ENCODE data around the gene ADAM22. TPM values are rescaled to one million over a fixed set of nuclear protein-coding genes. Genes with fewer than 3 reads are reported as not detected.
"Not testable (repeated sequence)": the region's sequence is repeated elsewhere in the genome, so short reads cannot be mapped to it uniquely, and the experiment has no call there.

ADAM22 gene
- total RNA-seq = 0.89 and 1.4 TPM in 2 replicates

GRCh38 chr7:87933953-87934698 is at the start of gene ADAM22:
TSS of gene ADAM22 (plus strand) at chr7:87934251. CDS start at chr7:87934466, 215 bp downstream.
- TF ChIP-seq, protein P1, sequence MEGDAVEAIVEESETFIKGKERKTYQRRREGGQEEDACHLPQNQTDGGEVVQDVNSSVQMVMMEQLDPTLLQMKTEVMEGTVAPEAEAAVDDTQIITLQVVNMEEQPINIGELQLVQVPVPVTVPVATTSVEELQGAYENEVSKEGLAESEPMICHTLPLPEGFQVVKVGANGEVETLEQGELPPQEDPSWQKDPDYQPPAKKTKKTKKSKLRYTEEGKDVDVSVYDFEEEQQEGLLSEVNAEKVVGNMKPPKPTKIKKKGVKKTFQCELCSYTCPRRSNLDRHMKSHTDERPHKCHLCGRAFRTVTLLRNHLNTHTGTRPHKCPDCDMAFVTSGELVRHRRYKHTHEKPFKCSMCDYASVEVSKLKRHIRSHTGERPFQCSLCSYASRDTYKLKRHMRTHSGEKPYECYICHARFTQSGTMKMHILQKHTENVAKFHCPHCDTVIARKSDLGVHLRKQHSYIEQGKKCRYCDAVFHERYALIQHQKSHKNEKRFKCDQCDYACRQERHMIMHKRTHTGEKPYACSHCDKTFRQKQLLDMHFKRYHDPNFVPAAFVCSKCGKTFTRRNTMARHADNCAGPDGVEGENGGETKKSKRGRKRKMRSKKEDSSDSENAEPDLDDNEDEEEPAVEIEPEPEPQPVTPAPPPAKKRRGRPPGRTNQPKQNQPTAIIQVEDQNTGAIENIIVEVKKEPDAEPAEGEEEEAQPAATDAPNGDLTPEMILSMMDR (IDR thresholded peaks at IDR 0.05; ENCODE audit: insufficient read depth, low read length, poor library complexity, severe bottlenecking) = peak; percentile 11
- H3K36me3 ChIP-seq (ENCODE audit: control insufficient read depth, insufficient read depth, low read length) = no peaks in the 10 kb centered on the region
- DNase-seq (ENCODE audit: low read depth) = peak; percentile 59
- peaks cover 4% of the 10 kb centered on the region for H3K27me3 ChIP-seq (ENCODE audit: control insufficient read depth, insufficient read depth, low read length)
- H3K4me3 ChIP-seq (ENCODE audit: low read depth, low read length) = peak within 1 kb of the TSS; percentile 64

- Histone ChIP-seq H3K36me3 (ENCODE audit: control insufficient read depth, insufficient read depth, low read length) (no peaks in the 10 kb centered on the region), H3K4me3 (ENCODE audit: low read depth, low read length) (no peak overlapping the region), H3K27me3 (ENCODE audit: control insufficient read depth, insufficient read depth, low read length) (no peaks in the 10 kb centered on the region)
- DNase-seq (ENCODE audit: low read depth) = no peak
- TF ChIP-seq, protein P1 (IDR thresholded peaks at IDR 0.05; ENCODE audit: insufficient read depth, low read length, poor library complexity, severe bottlenecking) = no peak
Observed at GRCh38 chr7:87885018-87885417, 49.0 kb upstream of the ADAM22 start.

DNA sequence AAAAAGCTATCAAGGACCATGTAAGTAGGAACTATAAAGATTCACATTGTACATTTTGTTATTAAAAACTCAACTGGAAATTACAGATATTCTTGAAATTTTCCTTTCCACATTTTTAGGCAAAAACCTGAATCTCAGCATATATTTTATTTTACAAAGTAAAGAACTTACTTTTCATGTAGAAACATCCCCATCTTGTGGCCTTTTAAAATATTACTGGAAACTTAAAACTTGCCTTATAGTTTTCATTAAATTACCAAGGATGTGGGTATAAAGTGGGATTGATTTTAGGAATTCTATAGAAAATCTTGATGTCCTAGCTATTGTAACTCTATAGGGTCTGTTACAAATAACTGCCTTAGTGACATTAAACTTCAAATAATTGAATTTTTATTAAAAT is 47.2 kb upstream of the ADAM22 start:
- Histone ChIP-seq H3K27me3 (ENCODE audit: control insufficient read depth, insufficient read depth, low read length) (no peaks in the 10 kb centered on the region), H3K4me3 (ENCODE audit: low read depth, low read length) (no peak overlapping the region), H3K36me3 (ENCODE audit: control insufficient read depth, insufficient read depth, low read length) (no peaks in the 10 kb centered on the region)
- TF ChIP-seq, protein P1 (IDR thresholded peaks at IDR 0.05; ENCODE audit: insufficient read depth, low read length, poor library complexity, severe bottlenecking) = peak; percentile 14
- no peak for DNase-seq (ENCODE audit: low read depth)

DNA sequence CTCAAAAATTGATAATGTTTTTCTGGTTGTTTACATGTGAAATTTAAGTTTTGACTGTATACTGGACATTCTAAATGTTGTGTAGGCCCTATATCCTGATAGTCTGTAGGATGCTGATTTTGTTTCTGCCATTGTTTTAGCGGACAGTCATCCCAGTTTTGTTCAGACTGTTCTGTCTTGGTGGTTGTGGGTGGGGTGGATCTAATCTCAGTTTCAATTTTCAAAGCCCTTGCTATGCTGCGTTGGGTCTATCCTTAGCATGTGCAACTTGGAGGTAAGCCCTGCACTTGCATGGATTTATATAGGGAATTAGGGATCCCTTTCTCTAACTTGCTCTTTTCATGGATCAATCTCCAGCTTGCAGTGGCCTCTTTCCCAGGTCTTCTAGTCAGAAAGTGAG is 38.7 kb upstream of the ADAM22 start:
- DNase-seq (ENCODE audit: low read depth) = no peak
- Histone ChIP-seq H3K27me3 (ENCODE audit: control insufficient read depth, insufficient read depth, low read length) (no peaks in the 10 kb centered on the region), H3K4me3 (ENCODE audit: low read depth, low read length) (no peak overlapping the region), H3K36me3 (ENCODE audit: control insufficient read depth, insufficient read depth, low read length) (no peaks in the 10 kb centered on the region)
- TF ChIP-seq, protein P1 (IDR thresholded peaks at IDR 0.05; ENCODE audit: insufficient read depth, low read length, poor library complexity, severe bottlenecking) = no peak

GRCh38 chr7:87899255-87899654 is 34.8 kb upstream of the ADAM22 start:
- no peak overlapping the region for H3K4me3 ChIP-seq (ENCODE audit: low read depth, low read length)
- no peaks in the 10 kb centered on the region for H3K36me3 ChIP-seq (ENCODE audit: control insufficient read depth, insufficient read depth, low read length)
- no peaks in the 10 kb centered on the region for H3K27me3 ChIP-seq (ENCODE audit: control insufficient read depth, insufficient read depth, low read length)
- DNase-seq (ENCODE audit: low read depth) = no peak
- TF ChIP-seq, protein P1 (IDR thresholded peaks at IDR 0.05; ENCODE audit: insufficient read depth, low read length, poor library complexity, severe bottlenecking) = no peak

GRCh38 chr7:87907136-87907906 is 26.7 kb upstream of the ADAM22 start:
- DNase-seq (ENCODE audit: low read depth); H3K27me3 ChIP-seq (ENCODE audit: control insufficient read depth, insufficient read depth, low read length); H3K4me3 ChIP-seq (ENCODE audit: low read depth, low read length); H3K36me3 ChIP-seq (ENCODE audit: control insufficient read depth, insufficient read depth, low read length): not testable (repeated sequence)

DNA sequence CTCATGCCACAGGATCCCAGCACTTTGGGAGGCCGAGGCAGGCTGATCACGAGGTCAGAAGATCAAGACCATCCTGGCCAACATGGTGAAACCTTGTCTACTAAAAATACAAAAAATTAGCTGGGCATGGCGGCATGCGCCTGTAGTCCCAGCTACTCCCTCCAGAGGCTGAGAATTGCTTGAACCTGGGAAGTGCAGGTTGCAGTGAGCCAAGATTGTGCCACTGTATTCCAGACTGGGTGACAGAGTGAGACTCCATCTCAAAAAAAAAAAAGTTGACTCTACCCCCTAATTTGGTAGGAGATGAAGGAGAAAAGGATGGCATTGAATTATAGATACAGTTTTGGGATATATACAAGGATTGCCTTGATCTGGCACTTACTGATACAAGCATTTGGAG is 25.2 kb upstream of the ADAM22 start:
- not testable (repeated sequence) for DNase-seq (ENCODE audit: low read depth); H3K27me3 ChIP-seq (ENCODE audit: control insufficient read depth, insufficient read depth, low read length); H3K36me3 ChIP-seq (ENCODE audit: control insufficient read depth, insufficient read depth, low read length); H3K4me3 ChIP-seq (ENCODE audit: low read depth, low read length)

Data from kidney epithelial cell (primary cell).